HepG2 (cell line): ENCODE results near the gene NTN3. TPM values are rescaled to one million over a fixed set of nuclear protein-coding genes. Genes with fewer than 3 reads are reported as not detected.

Source experiments
- CCAR2 ChIP-seq: fragments of 200-400 bp; formaldehyde crosslinking; optimal IDR thresholded peaks from 2 replicates; pipeline ENCODE3; 2018; ENCODE audit warnings: low read depth, mild to moderate bottlenecking, low read length, moderate library complexity
- ETV6 ChIP-seq: sonication (generic); formaldehyde crosslinking; conservative IDR thresholded peaks from 2 replicates; pipeline ENCODE4 v1.4.0; 2020; ENCODE audit warnings: missing genetic modification reagents
- FLYWCH1 ChIP-seq: sonication (generic); formaldehyde crosslinking; IDR thresholded peaks from 2 replicates; pipeline ENCODE4 v1.8.1; 2023; ENCODE audit warnings: mild to moderate bottlenecking, missing genetic modification reagents
- FOXK2 ChIP-seq: fragments of 450-650 bp; IDR thresholded peaks from 2 replicates; pipeline ENCODE4 v1.6.1; 2016
- KLF11 ChIP-seq: IDR thresholded peaks from 2 replicates; pipeline ENCODE4 v1.6.1; 2016; ENCODE audit warnings: missing compliant biosample characterization
- MLLT10 ChIP-seq: sonication (generic); formaldehyde crosslinking; IDR thresholded peaks from 2 replicates; pipeline ENCODE4 v1.4.0; 2020; ENCODE audit warnings: missing genetic modification reagents
- NFKB2 ChIP-seq: sonication (generic); formaldehyde crosslinking; IDR thresholded peaks from 2 replicates; pipeline ENCODE4 v1.4.0; 2020; ENCODE audit warnings: missing genetic modification reagents, borderline replicate concordance
- SALL1 ChIP-seq: sonication (generic); formaldehyde crosslinking; IDR thresholded peaks from 2 replicates; pipeline ENCODE4 v1.8.0; 2022; ENCODE audit warnings: mild to moderate bottlenecking, missing genetic modification reagents
- TEAD2 ChIP-seq: sonication (generic); formaldehyde crosslinking; IDR thresholded peaks from 2 replicates; pipeline ENCODE4 v1.9.0; 2021; ENCODE audit warnings: missing genetic modification reagents
- ZFAT ChIP-seq: sonication (generic); formaldehyde crosslinking; conservative IDR thresholded peaks from 2 replicates; pipeline ENCODE4 v1.8.1; 2023; ENCODE audit warnings: missing genetic modification reagents, inconsistent platforms
- ZFP36 ChIP-seq: fragments of 150-350 bp; IDR thresholded peaks from 2 replicates; pipeline ENCODE4 v1.6.1; 2018; ENCODE audit warnings: borderline replicate concordance, low read length, low read depth; ENCODE audit not compliant: partially characterized antibody
- ZNF232 ChIP-seq: sonication (generic); formaldehyde crosslinking; IDR thresholded peaks from 2 replicates; pipeline ENCODE4 v1.4.0; 2020; ENCODE audit warnings: missing genetic modification reagents, borderline replicate concordance
- ZNF251 ChIP-seq: sonication (generic); formaldehyde crosslinking; IDR thresholded peaks from 2 replicates; pipeline ENCODE4 v1.9.0; 2021; ENCODE audit warnings: mild to moderate bottlenecking, missing genetic modification reagents
- ZNF253 ChIP-seq: sonication (generic); formaldehyde crosslinking; IDR thresholded peaks from 2 replicates; pipeline ENCODE4 v1.8.0; 2022; ENCODE audit warnings: mild to moderate bottlenecking, missing genetic modification reagents, borderline replicate concordance
- ZNF292 ChIP-seq: sonication (generic); formaldehyde crosslinking; IDR thresholded peaks from 2 replicates; pipeline ENCODE4 v1.8.1; 2022; ENCODE audit warnings: mild to moderate bottlenecking, low read depth, missing genetic modification reagents, borderline replicate concordance
- ZNF367 ChIP-seq: sonication (generic); formaldehyde crosslinking; IDR thresholded peaks from 2 replicates; pipeline ENCODE4 v1.4.0; 2020; ENCODE audit warnings: missing genetic modification reagents, borderline replicate concordance
- ZNF431 ChIP-seq: sonication (generic); formaldehyde crosslinking; IDR thresholded peaks from 2 replicates; pipeline ENCODE4 v1.9.0; 2022; ENCODE audit warnings: missing genetic modification reagents, low read depth, mild to moderate bottlenecking, borderline replicate concordance
- polyA plus RNA-seq, 8 experiments: library from polyadenylated mRNA; depleted of rRNA in 3 of 8; stranded (reverse) in 7 of 8; unstranded in 1 of 8; fragments of >200 nt; fragmentation: Illumina TruSeq in 4 of 8; extraction: Trizol in 4 of 8; gene quantifications; 2 replicates each; pipeline versions ENCODE4 v1.2.1 to v1.2.3, GENCODE V29; 2011 to 2016; ENCODE audit warnings: low read depth in 4 of 8, missing spikeins in 1 of 8, mixed read lengths in 1 of 8; ENCODE audit not compliant: insufficient read depth in 1 of 8
- total RNA-seq, 5 experiments: library from RNA; depleted of rRNA; stranded (reverse); fragments of >200 nt; fragmentation: Illumina TruSeq; extraction: Trizol; gene quantifications; 2 replicates each; pipeline ENCODE4 v1.2.3, GENCODE V29; 2016; ENCODE audit warnings: low read depth in 1 of 5
- TF ChIP-seq, protein P1 (sequence below): sonication (generic); formaldehyde crosslinking; IDR thresholded peaks from 2 replicates; pipeline ENCODE4 v1.4.0; 2020; ENCODE audit warnings: mild to moderate bottlenecking, missing genetic modification reagents
- TF ChIP-seq, protein P2 (sequence below): conservative IDR thresholded peaks from 2 replicates; pipeline ENCODE4 v1.6.1; 2018; ENCODE audit warnings: missing genetic modification reagents
- TF ChIP-seq, protein P3 (sequence below): IDR thresholded peaks from 2 replicates; pipeline ENCODE4 v1.6.1; 2016; ENCODE audit warnings: missing biosample characterization, missing genetic modification reagents, low read depth
- TF ChIP-seq, protein P4 (sequence below): sonication (generic); formaldehyde crosslinking; IDR thresholded peaks from 2 replicates; pipeline ENCODE4 v1.8.1; 2022; ENCODE audit warnings: mild to moderate bottlenecking, missing genetic modification reagents

NTN3 gene
- total and polyA plus RNA-seq, 2 of the 13 experiments (the other 11 are each of a cell fraction or from before 2014, with no cell fraction given): 0.09 to 0.20 TPM

DNA sequence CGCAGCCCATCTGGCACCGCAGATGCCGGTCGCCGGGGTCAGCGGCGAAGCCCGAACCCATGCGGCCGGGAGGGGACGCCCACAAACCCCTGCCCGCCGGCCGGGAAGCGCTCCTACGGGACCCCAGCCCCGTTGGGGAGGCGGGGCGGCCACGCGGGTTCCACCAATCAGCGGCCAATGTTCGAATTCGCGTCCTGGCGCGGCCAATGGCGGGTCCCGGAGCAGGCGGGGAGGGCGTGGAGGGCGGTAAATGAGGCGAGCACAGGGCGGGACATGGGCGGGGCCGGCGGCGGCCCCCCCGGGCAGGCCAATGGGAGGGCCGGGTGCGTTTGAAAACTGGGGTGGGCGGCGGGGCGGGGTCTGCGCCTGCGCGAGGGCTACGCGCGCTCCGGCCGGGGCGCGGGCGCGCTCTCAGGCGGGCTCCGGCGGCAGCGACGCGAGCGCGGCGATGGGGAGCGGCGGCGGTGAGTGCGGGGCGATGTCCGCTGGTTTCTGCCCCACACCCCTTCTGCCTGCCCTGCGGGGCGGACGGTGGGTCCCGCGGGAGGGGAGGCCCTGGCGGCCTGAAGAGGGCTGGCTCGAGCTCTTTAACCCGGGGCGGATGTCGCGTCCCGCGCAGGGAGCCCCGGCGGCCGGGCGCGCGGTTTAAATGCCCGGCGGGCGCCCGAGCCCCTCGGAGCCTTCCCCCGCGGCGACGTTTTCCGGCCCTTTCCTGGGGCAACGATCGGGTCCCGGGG, 41.9 kb upstream of the NTN3 start, which contains the start of gene CCNF (continued):
- TF ChIP-seq, protein P1, sequence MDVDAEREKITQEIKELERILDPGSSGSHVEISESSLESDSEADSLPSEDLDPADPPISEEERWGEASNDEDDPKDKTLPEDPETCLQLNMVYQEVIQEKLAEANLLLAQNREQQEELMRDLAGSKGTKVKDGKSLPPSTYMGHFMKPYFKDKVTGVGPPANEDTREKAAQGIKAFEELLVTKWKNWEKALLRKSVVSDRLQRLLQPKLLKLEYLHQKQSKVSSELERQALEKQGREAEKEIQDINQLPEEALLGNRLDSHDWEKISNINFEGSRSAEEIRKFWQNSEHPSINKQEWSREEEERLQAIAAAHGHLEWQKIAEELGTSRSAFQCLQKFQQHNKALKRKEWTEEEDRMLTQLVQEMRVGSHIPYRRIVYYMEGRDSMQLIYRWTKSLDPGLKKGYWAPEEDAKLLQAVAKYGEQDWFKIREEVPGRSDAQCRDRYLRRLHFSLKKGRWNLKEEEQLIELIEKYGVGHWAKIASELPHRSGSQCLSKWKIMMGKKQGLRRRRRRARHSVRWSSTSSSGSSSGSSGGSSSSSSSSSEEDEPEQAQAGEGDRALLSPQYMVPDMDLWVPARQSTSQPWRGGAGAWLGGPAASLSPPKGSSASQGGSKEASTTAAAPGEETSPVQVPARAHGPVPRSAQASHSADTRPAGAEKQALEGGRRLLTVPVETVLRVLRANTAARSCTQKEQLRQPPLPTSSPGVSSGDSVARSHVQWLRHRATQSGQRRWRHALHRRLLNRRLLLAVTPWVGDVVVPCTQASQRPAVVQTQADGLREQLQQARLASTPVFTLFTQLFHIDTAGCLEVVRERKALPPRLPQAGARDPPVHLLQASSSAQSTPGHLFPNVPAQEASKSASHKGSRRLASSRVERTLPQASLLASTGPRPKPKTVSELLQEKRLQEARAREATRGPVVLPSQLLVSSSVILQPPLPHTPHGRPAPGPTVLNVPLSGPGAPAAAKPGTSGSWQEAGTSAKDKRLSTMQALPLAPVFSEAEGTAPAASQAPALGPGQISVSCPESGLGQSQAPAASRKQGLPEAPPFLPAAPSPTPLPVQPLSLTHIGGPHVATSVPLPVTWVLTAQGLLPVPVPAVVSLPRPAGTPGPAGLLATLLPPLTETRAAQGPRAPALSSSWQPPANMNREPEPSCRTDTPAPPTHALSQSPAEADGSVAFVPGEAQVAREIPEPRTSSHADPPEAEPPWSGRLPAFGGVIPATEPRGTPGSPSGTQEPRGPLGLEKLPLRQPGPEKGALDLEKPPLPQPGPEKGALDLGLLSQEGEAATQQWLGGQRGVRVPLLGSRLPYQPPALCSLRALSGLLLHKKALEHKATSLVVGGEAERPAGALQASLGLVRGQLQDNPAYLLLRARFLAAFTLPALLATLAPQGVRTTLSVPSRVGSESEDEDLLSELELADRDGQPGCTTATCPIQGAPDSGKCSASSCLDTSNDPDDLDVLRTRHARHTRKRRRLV (CRISPR knock-in tag): no peak
- TF ChIP-seq, protein P2, sequence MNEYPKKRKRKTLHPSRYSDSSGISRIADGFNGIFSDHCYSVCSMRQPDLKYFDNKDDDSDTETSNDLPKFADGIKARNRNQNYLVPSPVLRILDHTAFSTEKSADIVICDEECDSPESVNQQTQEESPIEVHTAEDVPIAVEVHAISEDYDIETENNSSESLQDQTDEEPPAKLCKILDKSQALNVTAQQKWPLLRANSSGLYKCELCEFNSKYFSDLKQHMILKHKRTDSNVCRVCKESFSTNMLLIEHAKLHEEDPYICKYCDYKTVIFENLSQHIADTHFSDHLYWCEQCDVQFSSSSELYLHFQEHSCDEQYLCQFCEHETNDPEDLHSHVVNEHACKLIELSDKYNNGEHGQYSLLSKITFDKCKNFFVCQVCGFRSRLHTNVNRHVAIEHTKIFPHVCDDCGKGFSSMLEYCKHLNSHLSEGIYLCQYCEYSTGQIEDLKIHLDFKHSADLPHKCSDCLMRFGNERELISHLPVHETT (CRISPR knock-in tag): no peak
- TF ChIP-seq NFKB2 (peak; percentile 74; the same call in 1 of the 2 replicates), TEAD2 (CRISPR knock-in tag) (no peak), ZNF367 (CRISPR knock-in tag) (peak; percentile 96), ZNF292 (no peak), KLF11 (CRISPR knock-in tag) (no peak), ZNF431 (CRISPR knock-in tag) (peak; percentile 70), ZFAT (CRISPR knock-in tag) (0 out of 2 replicates have a peak, but pooled peaks have one; percentile 37), ZNF251 (CRISPR knock-in tag) (no peak), ETV6 (CRISPR knock-in tag) (no peak), SALL1 (CRISPR knock-in tag) (peak; percentile 7; the same call in 1 of the 2 replicates), FOXK2 (no peak), FLYWCH1 (CRISPR knock-in tag) (no peak), ZFP36 (no peak), CCAR2 (no peak), ZNF253 (CRISPR knock-in tag) (0 out of 2 replicates have a peak, but pooled peaks have one; percentile 41), MLLT10 (CRISPR knock-in tag) (no peak), ZNF232 (CRISPR knock-in tag) (no peak)
- TF ChIP-seq, protein P3, sequence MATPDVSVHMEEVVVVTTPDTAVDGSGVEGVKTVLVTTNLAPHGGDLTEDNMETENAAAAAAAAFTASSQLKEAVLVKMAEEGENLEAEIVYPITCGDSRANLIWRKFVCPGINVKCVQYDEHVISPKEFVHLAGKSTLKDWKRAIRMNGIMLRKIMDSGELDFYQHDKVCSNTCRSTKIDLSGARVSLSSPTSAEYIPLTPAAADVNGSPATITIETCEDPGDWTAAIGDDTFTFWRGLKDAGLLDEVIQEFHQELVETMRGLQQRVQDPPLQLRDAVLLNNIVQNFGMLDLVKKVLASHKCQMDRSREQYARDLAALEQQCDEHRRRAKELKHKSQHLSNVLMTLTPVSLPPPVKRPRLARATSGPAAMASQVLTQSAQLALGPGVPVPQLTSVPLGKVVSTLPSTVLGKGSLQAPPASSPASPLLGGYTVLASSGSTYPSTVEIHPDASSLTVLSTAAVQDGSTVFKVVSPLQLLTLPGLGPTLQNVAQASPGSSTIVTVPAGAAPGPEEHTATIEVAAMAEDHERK: no peak
- TF ChIP-seq, protein P4, sequence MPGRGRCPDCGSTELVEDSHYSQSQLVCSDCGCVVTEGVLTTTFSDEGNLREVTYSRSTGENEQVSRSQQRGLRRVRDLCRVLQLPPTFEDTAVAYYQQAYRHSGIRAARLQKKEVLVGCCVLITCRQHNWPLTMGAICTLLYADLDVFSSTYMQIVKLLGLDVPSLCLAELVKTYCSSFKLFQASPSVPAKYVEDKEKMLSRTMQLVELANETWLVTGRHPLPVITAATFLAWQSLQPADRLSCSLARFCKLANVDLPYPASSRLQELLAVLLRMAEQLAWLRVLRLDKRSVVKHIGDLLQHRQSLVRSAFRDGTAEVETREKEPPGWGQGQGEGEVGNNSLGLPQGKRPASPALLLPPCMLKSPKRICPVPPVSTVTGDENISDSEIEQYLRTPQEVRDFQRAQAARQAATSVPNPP: no peak; the same call in 1 of the 2 replicates
